T-helper 22 cell (primary cell): ENCODE data around the gene TRAFD1.
A peak's percentile ranks its signal among the peaks of the same experiment; 100 is the strongest.
"Not testable (repeated sequence)": the region's sequence is repeated elsewhere in the genome, so short reads cannot be mapped to it uniquely, and the experiment has no call there.

Source experiments
- DNase-seq: peaks from one replicate; pipeline ENCODE4 v3.0.0-alpha.2; 2020; ENCODE audit warnings: low read depth

The TRAFD1 gene

GRCh38 chr12:112125250-112125999, at the start of gene TRAFD1:
TSS of gene TRAFD1 (plus strand) at chr12:112125560. CDS start at chr12:112130523, 4,963 bp downstream.
- peak; percentile 95 for DNase-seq

- DNase-seq: no peak
Observed at GRCh38 chr12:112087055-112087850, 38.1 kb upstream of the TRAFD1 start.

- DNase-seq: no peak
Observed at GRCh38 chr12:112087851-112088250, 37.5 kb upstream of the TRAFD1 start.

GRCh38 chr12:112091563-112091962, 33.8 kb upstream of the TRAFD1 start:
- no peak for DNase-seq

GRCh38 chr12:112096070-112096469, 29.3 kb upstream of the TRAFD1 start:
- no peak for DNase-seq

GRCh38 chr12:112096667-112097066, 28.7 kb upstream of the TRAFD1 start:
- no peak for DNase-seq

GRCh38 chr12:112097641-112098040, 27.7 kb upstream of the TRAFD1 start:
- DNase-seq: no peak

GRCh38 chr12:112100500-112100899, 24.9 kb upstream of the TRAFD1 start:
- not testable (repeated sequence) for DNase-seq

GRCh38 chr12:112102127-112102526, 23.2 kb upstream of the TRAFD1 start:
- DNase-seq: no peak

GRCh38 chr12:112102746-112103145, 22.6 kb upstream of the TRAFD1 start:
- not testable (repeated sequence) for DNase-seq

GRCh38 chr12:112103758-112104503, 21.4 kb upstream of the TRAFD1 start:
- DNase-seq: no peak

- no peak for DNase-seq
Observed at GRCh38 chr12:112105891-112106290, 19.5 kb upstream of the TRAFD1 start.

- DNase-seq: no peak
Observed at GRCh38 chr12:112107306-112108201, 17.8 kb upstream of the TRAFD1 start.

- peak; percentile 74 for DNase-seq
Observed at GRCh38 chr12:112108202-112109079, 16.9 kb upstream of the TRAFD1 start, which contains the start of gene NAA25. TSS of gene NAA25 (minus strand) at chr12:112108783. CDS start at chr12:112108773, 10 bp downstream.

- DNase-seq: not testable (repeated sequence)
Observed at GRCh38 chr12:112110787-112111662, 14.3 kb upstream of the TRAFD1 start.

- no peak for DNase-seq
Observed at GRCh38 chr12:112111931-112112330, 13.4 kb upstream of the TRAFD1 start.

GRCh38 chr12:112112409-112113133, 12.8 kb upstream of the TRAFD1 start:
- no peak for DNase-seq

GRCh38 chr12:112115259-112116045, 9.9 kb upstream of the TRAFD1 start:
- DNase-seq: no peak
